Upper lobe of right lung (tissue), 1 donor: ENCODE measurements around the gene CALHM3. TPM values are rescaled to one million over a fixed set of nuclear protein-coding genes. Genes with fewer than 3 reads are reported as not detected.
A peak's percentile ranks its signal among the peaks of the same experiment; 100 is the strongest.

Experiments
- ATAC-seq: fragments of 200-7000 bp; cut with Tn5 transposase; one replicate; pipeline ENCODE4 v1.9.1; 2020; ENCODE audit warnings: mild to moderate bottlenecking, moderate library complexity
- DNase-seq: peaks from one replicate; pipeline ENCODE4 v3.0.0-alpha.2; 2020
- H3K27ac ChIP-seq: fragments of 200-600 bp; one replicate; pipeline ENCODE4 v1.8.0; 2022
- H3K27me3 ChIP-seq: fragments of 200-600 bp; one replicate; pipeline ENCODE4 v1.8.0; 2022; ENCODE audit warnings: mild to moderate bottlenecking
- H3K36me3 ChIP-seq: fragments of 200-600 bp; one replicate; pipeline ENCODE4 v1.8.0; 2022
- H3K4me1 ChIP-seq: fragments of 200-600 bp; one replicate; pipeline ENCODE4 v1.8.0; 2022
- H3K4me3 ChIP-seq: fragments of 200-600 bp; one replicate; pipeline ENCODE4 v1.8.0; 2022; ENCODE audit warnings: mild to moderate bottlenecking
- H3K9me3 ChIP-seq: fragments of 200-600 bp; one replicate; pipeline ENCODE4 v1.8.0; 2022
- intact Hi-C: fragments of 100-400 bp; cut with DNase I; formaldehyde crosslinking; loops from one replicate; pipeline ENCODE4 v1.11.0; 2022
- total RNA-seq: library from RNA; stranded (reverse); fragmentation: NEBNext Ultra II Directional; extraction: Animal tissue kit (Norgen Biotek cat#: 25700); gene quantifications from one replicate; pipeline ENCODE4 v1.2.1, GENCODE V29; 2021
- TF ChIP-seq, protein P1 (sequence below): fragments of 200-600 bp; IDR thresholded peaks from one replicate; pipeline ENCODE4 v1.8.0; 2022; ENCODE audit warnings: antibody characterized with exemption
- donor health status: DM: no; HTN: yes; CAD: no; lungs with severe emphysema.

Gene CALHM3
- total RNA-seq, 1 donor from 2014 or later, result not detected

DNA sequence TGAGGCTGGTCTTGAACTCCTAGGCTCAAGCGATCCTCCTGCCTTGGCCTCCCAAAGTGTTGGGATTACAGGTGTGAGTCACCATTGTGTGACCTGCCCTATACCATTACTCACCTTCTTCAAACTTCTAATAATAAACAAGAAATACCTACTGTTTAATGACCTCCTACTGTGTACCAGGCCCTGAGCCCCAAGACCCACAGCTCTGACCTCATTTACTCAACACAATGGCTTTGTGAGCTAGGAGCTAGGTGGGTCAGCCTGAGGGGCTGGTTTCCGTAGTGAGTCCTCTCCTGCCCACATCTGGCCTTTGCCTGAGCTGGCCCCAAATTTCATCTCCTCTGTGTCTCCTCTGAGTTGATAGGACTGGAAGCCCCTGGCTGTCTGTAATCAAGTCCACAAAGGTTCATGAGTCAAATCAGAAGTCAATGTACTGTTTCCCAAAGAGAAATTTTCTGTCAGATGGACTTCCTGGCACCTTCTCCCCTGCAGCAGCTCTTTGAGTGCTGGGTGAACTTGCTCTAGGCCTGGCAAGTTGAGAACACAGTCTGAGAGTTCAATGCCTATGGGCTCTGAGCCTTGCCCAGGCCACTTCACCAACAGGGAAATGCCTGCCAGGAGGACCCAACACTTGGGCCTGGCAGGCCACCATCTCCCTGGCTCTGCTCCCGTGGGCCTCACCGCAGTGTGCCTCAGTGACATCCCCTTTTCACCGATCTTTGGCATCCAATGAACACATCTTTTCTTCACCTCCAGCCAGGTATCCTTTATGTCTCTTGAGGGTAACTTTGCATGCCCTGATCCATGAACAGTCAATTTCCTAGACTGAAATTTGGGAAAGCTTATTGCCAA is 38.4 kb upstream of the CALHM3 start:
- intact Hi-C loops, result no loop called here
- Histone ChIP-seq H3K4me1 (no peaks in the 10 kb centered on the region), H3K27me3 (no peaks in the 10 kb centered on the region), H3K9me3 (no peaks in the 10 kb centered on the region), H3K27ac (no peak overlapping the region), H3K36me3 (no peaks in the 10 kb centered on the region), H3K4me3 (no peak overlapping the region)
- TF ChIP-seq, protein P1, sequence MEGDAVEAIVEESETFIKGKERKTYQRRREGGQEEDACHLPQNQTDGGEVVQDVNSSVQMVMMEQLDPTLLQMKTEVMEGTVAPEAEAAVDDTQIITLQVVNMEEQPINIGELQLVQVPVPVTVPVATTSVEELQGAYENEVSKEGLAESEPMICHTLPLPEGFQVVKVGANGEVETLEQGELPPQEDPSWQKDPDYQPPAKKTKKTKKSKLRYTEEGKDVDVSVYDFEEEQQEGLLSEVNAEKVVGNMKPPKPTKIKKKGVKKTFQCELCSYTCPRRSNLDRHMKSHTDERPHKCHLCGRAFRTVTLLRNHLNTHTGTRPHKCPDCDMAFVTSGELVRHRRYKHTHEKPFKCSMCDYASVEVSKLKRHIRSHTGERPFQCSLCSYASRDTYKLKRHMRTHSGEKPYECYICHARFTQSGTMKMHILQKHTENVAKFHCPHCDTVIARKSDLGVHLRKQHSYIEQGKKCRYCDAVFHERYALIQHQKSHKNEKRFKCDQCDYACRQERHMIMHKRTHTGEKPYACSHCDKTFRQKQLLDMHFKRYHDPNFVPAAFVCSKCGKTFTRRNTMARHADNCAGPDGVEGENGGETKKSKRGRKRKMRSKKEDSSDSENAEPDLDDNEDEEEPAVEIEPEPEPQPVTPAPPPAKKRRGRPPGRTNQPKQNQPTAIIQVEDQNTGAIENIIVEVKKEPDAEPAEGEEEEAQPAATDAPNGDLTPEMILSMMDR, result no peak
- ATAC-seq (no peak), DNase-seq (peak; percentile 55)

DNA sequence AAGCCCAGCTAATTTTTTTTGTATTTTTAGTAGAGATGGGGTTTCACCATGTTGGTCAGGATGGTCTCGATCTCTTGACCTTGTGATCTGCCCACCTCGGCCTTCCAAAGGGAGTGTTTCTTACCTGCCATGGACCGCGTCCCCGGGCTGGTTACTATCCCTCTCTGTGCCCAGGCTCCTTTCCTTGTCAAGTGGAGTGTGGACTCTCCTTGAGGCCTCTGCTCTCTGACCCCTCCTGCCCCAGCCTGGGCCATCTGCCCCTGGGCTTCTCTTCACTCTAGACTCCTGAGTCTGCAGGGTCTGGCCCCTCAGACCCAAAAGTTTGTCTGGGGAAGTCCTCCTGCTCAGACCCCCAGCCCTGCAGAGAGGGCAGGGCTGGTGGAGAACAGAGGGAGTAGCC is 35.2 kb upstream of the CALHM3 start:
- intact Hi-C loops, result no loop called here
- DNase-seq (peak; percentile 39), ATAC-seq (no peak)
- Histone ChIP-seq H3K36me3 (no peaks in the 10 kb centered on the region), H3K4me1 (no peaks in the 10 kb centered on the region), H3K27ac (no peak overlapping the region), H3K9me3 (no peaks in the 10 kb centered on the region), H3K27me3 (no peaks in the 10 kb centered on the region), H3K4me3 (no peak overlapping the region)
- TF ChIP-seq, protein P1, result no peak

DNA sequence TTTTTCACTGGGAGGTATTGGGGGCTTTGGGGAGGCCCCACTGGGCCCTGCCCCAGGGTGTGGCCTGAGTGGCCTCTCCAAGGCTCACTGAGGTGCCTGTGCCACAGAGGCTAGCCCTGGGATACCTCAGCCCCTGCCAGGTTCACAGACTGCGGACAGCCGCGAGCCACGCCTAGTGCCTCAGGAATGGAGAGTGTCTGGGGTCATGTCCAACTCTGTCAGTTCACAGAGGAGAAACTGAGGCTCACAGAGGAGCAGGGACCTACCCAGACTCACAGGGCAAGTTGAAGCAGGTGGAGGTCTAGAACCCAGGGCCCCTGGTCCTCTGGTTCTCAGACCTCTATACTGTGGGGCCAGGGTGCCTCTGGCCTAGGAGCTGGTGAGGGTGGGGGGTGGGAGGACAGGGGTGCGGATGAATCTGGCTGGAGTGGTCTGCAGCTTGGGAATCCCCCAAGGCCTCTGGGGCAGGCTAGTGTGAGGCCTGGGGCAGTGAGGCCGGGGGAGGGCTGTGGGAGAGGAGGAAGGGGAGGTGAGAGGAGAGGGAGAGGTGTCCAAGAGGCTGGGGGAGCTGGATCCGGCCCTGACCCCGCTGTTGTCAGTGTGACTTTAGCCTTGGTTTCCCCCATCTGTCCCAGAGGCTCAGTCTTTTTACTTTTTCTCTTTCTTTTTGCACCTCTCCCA is 34.5 kb upstream of the CALHM3 start:
- ATAC-seq, result peak; percentile 8

DNA sequence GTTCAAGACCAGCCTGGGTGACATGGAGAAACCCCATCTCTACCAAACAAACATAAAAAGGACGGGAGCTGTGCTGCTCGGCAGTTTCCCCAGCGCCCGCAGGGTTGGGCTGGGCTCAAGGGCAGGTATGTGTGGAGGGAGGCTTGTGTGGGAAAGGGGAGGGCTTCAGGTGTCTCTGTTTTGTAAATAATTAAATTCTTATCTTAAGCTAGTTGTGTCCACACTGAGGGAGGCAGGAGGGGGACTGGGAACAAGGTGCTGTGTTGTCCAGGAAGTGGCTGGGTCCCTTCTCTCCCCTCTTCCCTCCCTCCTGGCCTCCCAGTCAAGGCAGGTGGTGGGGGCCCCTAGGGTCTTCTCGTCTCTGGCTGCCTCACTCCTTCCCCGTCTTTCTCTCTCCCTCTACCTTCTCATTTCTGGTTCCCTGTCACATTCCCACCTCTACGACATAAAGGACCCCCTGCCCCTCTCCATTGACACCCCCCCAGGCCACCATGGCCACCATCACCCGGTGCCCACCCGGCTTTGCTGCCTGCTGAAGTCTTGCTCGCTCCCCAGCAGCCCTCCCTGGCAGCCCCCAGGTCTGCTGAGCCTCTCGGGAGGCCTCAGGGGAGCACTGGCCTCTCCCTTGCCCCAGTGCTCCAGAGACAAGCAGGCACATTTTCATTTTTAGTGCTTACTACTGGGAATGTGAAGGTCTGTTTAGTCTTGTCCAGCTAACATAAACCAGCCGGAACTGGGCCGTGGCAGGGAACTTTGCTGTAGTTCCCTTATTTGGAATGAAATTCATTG is 33.7 kb upstream of the CALHM3 start:
- no peak for ATAC-seq
- Histone ChIP-seq H3K36me3 (no peaks in the 10 kb centered on the region), H3K4me1 (no peaks in the 10 kb centered on the region), H3K27me3 (no peaks in the 10 kb centered on the region), H3K27ac (no peak overlapping the region), H3K4me3 (no peak overlapping the region), H3K9me3 (no peaks in the 10 kb centered on the region)
- intact Hi-C loops, result no loop called here
- TF ChIP-seq, protein P1, result no peak
- peak; percentile 48 for DNase-seq

More for the DNA sequence above, 34.5 kb upstream of the CALHM3 start:
- Histone ChIP-seq H3K4me1 (no peaks in the 10 kb centered on the region), H3K27me3 (no peaks in the 10 kb centered on the region), H3K9me3 (no peaks in the 10 kb centered on the region), H3K4me3 (no peak overlapping the region), H3K36me3 (no peaks in the 10 kb centered on the region), H3K27ac (no peak overlapping the region)
- intact Hi-C loops, result no loop called here
- peak; percentile 38 for DNase-seq
- TF ChIP-seq, protein P1, result no peak

DNA sequence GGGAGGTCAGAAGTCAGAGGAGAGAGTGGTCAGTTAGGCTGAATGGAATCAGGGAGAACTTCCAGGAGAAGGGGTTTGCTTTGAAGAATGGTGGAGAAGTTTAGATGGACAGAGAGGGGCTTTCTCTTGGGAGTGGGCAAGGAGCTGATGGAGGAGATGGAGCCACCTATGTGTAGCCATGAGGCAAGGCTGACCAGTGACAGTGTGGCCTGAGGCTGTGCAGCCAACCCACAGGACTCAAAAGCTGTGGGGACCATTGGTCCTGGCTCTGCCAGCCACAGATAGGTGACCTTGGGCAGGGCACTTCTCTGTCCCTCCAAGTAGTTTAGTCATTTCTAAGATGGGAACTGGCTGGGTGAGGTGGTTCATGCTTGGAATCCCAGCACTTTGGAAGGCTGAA is 33.1 kb upstream of the CALHM3 start:
- DNase-seq (peak; percentile 26), ATAC-seq (no peak)
- intact Hi-C loops, result no loop called here
- Histone ChIP-seq H3K9me3 (no peaks in the 10 kb centered on the region), H3K4me1 (no peaks in the 10 kb centered on the region), H3K4me3 (no peak overlapping the region), H3K36me3 (no peaks in the 10 kb centered on the region), H3K27me3 (no peaks in the 10 kb centered on the region), H3K27ac (no peak overlapping the region)
- TF ChIP-seq, protein P1, result no peak
